DMS79 (cell line): ENCODE measurements around the gene CDH13.

ENCODE experiments used
- DNase-seq: peaks from one replicate; lab custom pipeline; 2025; lab: John Stamatoyannopoulos, UW

CDH13 gene

GRCh38 chr16:83622010-83622409 lies 995.2 kb downstream of the CDH13 start:
- no peak for DNase-seq

DNA sequence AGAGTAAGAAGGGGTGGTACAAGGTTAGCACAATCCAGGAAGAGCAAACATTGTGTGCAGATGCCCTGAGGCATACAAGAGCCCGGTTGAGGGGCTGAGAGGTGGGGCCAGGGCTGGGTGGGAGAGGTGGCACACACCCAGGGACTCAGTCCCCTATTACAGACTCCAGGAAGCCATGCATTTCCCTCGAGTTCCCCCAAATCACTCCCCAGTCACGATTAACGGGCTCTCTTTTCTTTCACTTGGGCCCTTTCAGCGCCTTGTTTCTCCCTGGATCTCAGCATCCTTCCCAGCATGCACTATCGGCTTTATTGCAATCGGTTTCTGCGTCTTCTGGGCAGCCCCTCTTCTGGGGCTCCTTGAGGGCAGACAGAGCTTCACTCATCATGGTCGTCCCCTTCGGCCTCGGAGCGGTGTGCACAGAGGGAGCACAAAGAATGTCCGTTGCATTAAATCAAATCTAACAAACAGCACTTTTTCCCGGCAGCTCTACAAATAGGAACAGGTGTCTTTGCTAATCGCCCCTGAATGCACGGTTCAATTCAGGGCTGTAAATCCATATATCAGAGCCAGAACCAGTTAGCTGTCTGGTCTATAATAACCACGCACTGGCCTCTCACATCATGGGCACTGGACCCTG lies 996.4 kb downstream of the CDH13 start:
- no peak for DNase-seq

- DNase-seq = no peak
These were observed 997.1 kb downstream of the CDH13 start for GRCh38 chr16:83623892-83624291.

GRCh38 chr16:83624429-83625120 lies 997.8 kb downstream of the CDH13 start:
- no peak for DNase-seq

GRCh38 chr16:83626204-83626603 lies 999.4 kb downstream of the CDH13 start:
- no peak for DNase-seq

GRCh38 chr16:83626676-83627075 lies 999.9 kb downstream of the CDH13 start:
- DNase-seq = no peak

DNA sequence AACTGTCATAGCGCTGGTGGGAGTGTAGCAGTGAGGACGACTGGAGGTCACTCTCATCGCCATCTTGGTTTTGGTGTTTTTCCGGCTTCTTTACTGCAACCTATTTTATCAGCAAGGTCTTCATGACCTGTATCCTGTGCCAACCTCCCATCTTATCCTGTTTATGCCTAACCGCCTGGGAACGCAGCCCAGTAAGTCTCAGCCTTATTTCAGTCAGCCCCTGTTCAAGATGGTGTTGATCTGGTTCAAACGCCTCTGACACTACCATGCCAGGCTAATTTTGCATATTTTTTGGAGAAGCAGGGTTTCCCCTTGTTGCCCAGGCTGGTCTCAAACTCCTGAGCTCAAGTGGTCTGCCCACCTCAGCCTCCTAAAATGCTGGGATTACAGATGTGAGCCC lies 1001.2 kb downstream of the CDH13 start:
- no peak for DNase-seq

DNA sequence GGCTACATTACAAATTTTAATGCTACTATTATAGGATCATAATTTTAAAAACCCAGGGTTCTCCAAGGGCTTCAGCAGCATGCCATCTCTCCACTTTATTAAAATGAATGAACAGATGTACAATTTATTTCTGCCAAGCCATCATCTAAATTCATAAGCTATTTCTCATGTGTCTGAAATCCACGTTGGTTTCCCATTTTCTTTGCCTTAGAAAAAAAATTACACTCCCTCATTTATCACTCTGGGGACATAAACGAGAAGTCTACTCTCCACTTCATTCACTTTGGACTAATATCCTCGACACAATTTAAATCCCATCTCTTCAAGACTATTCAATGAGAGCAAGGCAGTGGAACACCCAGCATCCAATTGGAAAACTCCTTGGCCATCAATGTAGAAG lies 1002.7 kb downstream of the CDH13 start:
- no peak for DNase-seq

DNA sequence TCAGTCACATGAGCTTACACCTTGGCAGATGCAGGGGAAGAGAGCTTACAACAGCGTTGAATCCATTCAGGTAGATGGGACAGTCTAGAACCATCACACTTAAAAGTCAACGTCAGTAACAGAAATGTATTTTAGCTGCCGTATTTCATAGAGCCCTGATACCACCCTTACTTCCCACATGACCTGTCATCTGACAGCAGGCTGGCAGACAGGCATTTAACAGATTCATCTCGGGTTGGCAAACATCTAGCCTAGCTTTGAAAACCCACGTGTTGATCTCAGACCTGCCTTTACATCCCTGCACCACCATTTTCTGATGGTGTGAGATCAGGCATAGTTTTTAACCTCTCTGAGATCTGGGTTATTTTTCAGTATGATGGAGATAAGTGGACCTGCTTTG lies 1003.1 kb downstream of the CDH13 start:
- DNase-seq = no peak

DNA sequence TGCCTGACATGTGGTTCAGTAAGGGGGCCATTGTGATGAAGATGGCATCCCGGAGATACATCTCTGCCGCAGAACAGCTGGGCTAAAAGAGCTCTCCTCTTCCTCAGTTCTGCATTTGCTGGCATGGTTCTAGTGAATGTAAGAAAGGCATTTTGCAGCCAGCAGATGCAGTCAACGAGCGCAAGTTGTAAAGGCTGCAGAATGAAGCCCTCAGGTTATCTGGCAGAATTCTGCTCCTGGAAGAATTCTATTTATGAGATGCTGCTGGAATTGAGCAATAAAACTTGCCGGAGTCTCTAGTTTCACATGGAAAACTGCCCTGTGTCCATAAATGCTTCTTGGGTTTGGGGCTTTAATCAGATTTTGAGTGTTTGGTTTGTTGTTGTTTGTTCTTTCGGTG lies 1004.2 kb downstream of the CDH13 start:
- no peak for DNase-seq

GRCh38 chr16:83633286-83633685 lies 1006.5 kb downstream of the CDH13 start:
- no peak for DNase-seq

DNA sequence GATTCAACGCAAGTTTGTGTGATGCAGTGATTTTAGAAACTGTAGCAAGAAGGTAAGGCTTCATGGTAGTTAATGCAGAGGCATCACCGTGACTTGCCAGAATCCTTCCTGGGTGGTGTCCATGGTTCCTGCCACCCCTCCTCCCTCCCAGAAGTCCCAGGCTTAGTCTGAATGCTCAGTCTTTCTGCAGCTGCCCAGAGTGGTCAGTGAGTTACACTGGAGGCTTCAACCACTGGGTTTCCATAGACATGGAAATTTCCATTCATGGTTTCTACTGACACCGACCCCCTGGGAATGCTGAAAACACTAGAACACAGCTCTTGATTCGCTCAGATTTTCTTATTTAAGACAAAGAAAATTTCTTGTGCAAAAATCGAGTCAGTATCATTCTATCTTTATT lies 1021.6 kb downstream of the CDH13 start:
- DNase-seq = no peak

DNA sequence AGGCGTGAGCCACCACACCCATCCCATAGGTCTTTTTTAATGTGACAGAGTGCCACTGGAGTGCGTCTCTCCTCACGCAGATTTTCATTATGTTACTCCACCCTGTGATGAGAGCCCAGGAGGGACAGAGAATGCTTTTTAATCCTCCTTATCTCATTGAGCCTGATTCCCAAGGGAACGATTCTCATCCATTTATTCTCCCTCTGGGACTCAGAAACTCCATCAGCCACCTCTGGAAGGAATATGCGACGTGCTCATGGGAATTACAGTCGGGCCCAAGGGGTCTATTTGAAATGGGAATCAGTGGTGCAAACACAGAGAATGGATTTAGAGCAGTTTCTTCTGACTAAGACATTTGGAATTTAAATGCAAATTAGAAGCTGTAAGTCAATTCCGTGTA lies 1025.1 kb downstream of the CDH13 start:
- DNase-seq = no peak

DNA sequence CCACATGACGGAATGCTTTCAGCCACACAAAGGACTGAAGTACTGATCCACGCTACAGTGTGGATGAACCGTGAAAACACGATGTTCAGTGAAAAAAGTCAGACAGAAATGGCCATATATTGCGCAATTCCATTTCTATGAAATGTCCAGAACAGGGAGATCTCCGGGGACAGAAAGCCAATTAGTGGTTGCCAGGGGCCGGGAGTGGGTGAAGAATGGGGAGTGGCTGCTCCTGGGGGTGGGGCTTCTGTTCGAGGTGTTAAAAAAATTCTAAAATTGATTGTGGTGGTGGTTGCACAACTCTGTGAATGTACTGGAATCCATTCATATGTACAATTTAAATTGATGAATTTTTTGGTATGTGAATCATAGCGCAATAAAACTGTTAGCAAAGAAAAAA lies 1026.2 kb downstream of the CDH13 start:
- DNase-seq = no peak

DNA sequence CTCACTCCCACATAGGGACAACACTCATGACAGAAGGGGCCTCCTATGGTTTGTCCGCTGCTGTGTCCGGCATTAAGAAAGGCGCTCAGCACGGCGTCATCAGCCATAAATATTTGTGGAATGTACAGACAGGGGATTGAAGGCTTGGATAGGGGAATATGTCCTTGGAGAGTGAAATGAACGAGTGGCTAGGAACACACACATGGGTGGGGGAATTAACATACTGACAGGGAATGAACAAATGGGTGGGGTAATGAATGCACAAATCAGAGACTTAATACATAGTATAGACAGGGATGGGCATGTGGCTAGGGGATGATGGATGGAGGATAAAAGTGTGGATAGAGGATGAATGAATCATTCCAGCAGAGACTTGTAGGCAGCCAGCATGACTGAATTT lies 1027.0 kb downstream of the CDH13 start:
- no peak for DNase-seq

GRCh38 chr16:83660282-83660681 lies 1033.5 kb downstream of the CDH13 start:
- DNase-seq = no peak

GRCh38 chr16:83661656-83662055 lies 1034.9 kb downstream of the CDH13 start:
- no peak for DNase-seq

GRCh38 chr16:83666449-83666848 lies 1039.7 kb downstream of the CDH13 start:
- no peak for DNase-seq

DNA sequence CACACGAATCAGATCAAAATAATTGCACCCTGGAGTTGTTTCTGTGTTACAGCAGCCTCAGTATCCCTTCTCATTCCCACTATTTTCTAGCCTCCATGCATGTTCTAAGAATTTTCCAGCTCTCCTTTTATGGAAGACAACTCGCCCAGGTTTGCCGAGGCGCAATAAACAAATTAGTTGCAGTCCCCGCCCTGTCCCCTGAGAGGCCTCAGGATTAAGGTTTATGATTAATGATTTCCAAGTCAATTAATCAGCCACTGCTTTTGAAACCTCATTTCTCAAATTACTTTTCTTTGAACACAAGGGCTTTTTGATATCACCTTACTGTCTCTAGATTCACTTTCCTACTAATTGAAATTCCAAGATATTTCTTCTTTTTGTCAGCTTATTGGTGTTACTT lies 1042.7 kb downstream of the CDH13 start:
- DNase-seq = no peak

- DNase-seq = no peak
These were observed 1048.3 kb downstream of the CDH13 start for GRCh38 chr16:83674931-83675535.

DNA sequence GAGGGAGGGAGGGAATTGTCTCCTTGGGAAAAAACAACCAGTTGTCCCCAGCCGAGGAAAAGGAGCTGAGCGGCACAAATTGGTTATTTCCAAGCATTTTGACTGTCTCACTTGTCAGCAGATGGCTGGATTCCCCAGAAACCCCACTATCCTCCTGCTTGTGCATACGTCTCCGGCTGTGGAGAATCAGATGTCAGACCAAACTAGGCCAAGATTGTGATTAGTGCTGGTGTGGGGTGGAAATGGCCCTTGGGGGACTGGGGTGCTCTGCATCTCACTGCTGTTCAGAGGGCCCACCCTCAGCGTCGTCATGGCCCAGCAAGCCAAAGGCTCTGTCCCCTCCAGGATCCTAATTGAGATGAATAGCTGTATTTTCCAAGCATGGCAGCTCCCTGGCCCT lies 1049.3 kb downstream of the CDH13 start:
- DNase-seq = no peak

DNA sequence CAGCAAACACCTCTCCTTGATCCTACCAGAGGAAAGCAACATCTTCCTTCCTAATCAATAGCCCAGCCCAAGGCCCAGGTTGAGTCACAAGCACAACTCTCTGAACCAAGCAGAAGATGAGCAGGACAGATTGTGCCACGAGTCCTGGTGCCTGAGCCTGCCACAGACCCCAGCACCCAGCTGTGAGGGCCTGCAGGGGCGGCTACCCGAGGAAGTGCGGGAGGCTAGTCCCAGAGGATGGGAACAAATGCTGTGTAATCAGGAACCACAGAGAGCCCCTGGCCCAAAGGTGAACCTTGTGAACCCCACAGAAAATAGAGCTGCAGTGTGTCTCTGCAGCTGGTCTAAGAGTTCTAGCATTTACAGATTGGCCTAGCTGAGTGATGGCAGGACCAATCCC lies 1054.2 kb downstream of the CDH13 start:
- no peak for DNase-seq

DNA sequence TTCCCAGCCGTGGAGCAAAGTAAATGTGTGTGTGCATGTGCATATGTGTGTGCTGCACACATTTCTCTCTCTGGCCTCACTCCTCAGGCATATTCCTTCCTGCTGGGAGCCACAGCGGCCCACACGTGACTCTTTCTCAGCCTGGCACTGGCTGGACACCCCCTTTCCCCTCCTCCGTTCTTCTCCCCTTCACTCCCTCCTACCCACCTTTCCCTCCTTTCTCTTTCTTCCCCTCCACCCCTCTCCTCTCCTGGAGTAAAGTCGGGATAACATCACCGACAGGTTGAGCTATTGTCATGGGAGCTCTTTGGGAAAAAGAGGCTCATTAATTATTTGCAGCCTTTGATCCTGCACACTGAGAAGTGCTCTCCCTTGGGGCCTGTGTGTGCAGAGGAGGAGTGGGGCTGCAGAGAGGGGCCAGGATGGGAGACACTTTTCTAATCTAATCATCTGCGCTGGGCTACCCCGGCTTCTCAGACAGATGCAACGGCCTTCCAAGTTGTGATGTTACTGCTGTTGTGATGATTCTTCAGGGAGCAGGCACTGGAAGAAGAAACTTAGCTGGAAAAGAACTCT lies 1054.7 kb downstream of the CDH13 start:
- DNase-seq = no peak
